OCI-LY3 (cell line): ENCODE measurements around the gene C8B.

Source experiments
- H2AFZ ChIP-seq: fragments of 200-600, 300-600 bp; shearing (Covaris generic); 2 replicates; pipeline ENCODE4 v1.6.0; 2014; ENCODE audit warnings: antibody characterized with exemption, low read depth, low read length
- H3K27ac ChIP-seq: fragments of 200-600, 300-600 bp; sonication (generic); 2 replicates; pipeline ENCODE4 v1.5.1; 2014; ENCODE audit warnings: mild to moderate bottlenecking, low read length, moderate library complexity, mixed read lengths
- H3K27me3 ChIP-seq: fragments of 200-600, 300-600 bp; sonication (generic); 2 replicates; pipeline ENCODE4 v1.6.1; 2014; ENCODE audit warnings: low read depth, low read length, mixed read lengths
- H3K36me3 ChIP-seq: fragments of 200-600, 300-600 bp; sonication (generic); replicated peaks from 2 replicates; pipeline ENCODE3; 2014; ENCODE audit warnings: low read depth, low read length, mixed read lengths
- H3K4me1 ChIP-seq: fragments of 300-600, 200-600 bp; sonication (generic); 2 replicates; pipeline ENCODE4 v1.6.1; 2014; ENCODE audit warnings: low read length, mixed read lengths
- H3K4me2 ChIP-seq: fragments of 200-600, 300-600 bp; sonication (generic); 2 replicates; pipeline ENCODE4 v1.6.1; 2014; ENCODE audit warnings: low read length, mixed read lengths
- H3K4me3 ChIP-seq: fragments of 300-600, 200-600 bp; sonication (generic); 2 replicates; pipeline ENCODE4 v1.5.1; 2014; ENCODE audit warnings: antibody characterized with exemption, mild to moderate bottlenecking, low read length, moderate library complexity
- H3K79me2 ChIP-seq: fragments of 300-600, 200-600 bp; shearing (Covaris generic); 2 replicates; pipeline ENCODE4 v1.6.1; 2014; ENCODE audit warnings: mild to moderate bottlenecking, low read length, mixed read lengths
- H3K9ac ChIP-seq: fragments of 300-600, 200-600 bp; shearing (Covaris generic); 2 replicates; pipeline ENCODE4 v1.6.0; 2014; ENCODE audit warnings: mild to moderate bottlenecking, low read length, moderate library complexity
- H3K9me3 ChIP-seq: fragments of 200-600, 300-600 bp; shearing (Covaris generic); 2 replicates; pipeline ENCODE4 v1.6.1; 2014; ENCODE audit warnings: low read length, mixed read lengths; ENCODE audit not compliant: insufficient read depth
- H4K20me1 ChIP-seq: fragments of 200-600, 300-600 bp; sonication (generic); 2 replicates; pipeline ENCODE4 v1.6.1; 2016; ENCODE audit warnings: low read length, mixed read lengths; ENCODE audit not compliant: insufficient read depth
- CTCF ChIP-seq: fragments of 200-600, 300-600 bp; sonication (generic); IDR thresholded peaks from 2 replicates; pipeline ENCODE4 v1.5.1; 2014; ENCODE audit warnings: antibody characterized with exemption, low read length, low read depth
- EZH2phosphoT487 ChIP-seq: fragments of 200-600 bp; shearing (Covaris generic); IDR thresholded peaks from 2 replicates; pipeline ENCODE4 v1.6.1; 2018; ENCODE audit warnings: antibody characterized with exemption, mixed run types, low read depth

The C8B gene

GRCh38 chr1:56973923-56974742 lies 8.3 kb upstream of the C8B start:
- Histone ChIP-seq H3K79me2 (no peaks in the 10 kb centered on the region), H3K4me2 (no peak overlapping the region), H4K20me1 (no peaks in the 10 kb centered on the region), H3K9me3 (no peaks in the 10 kb centered on the region), H3K9ac (no peak overlapping the region), H3K27me3 (no peaks in the 10 kb centered on the region), H3K4me1 (no peaks in the 10 kb centered on the region), H3K4me3 (no peak overlapping the region), H2AFZ (no peak overlapping the region), H3K27ac (no peak overlapping the region), H3K36me3 (no peaks in the 10 kb centered on the region)
- TF ChIP-seq CTCF (no peak), EZH2phosphoT487 (no peak)

- no peaks in the 10 kb centered on the region for H3K4me1 ChIP-seq
- no peaks in the 10 kb centered on the region for H3K36me3 ChIP-seq
- no peak overlapping the region for H3K27ac ChIP-seq
- H4K20me1 ChIP-seq = no peaks in the 10 kb centered on the region
- no peak overlapping the region for H3K9ac ChIP-seq
- no peaks in the 10 kb centered on the region for H3K79me2 ChIP-seq
- no peaks in the 10 kb centered on the region for H3K9me3 ChIP-seq
- no peak for TF ChIP-seq EZH2phosphoT487
- TF ChIP-seq CTCF = no peak
- no peaks in the 10 kb centered on the region for H3K27me3 ChIP-seq
- no peak overlapping the region for H3K4me3 ChIP-seq
- no peak overlapping the region for H3K4me2 ChIP-seq
- no peak overlapping the region for H2AFZ ChIP-seq
Observed at GRCh38 chr1:56972976-56973375, 7.2 kb upstream of the C8B start.

- Histone ChIP-seq H3K9me3 (no peaks in the 10 kb centered on the region), H3K4me1 (no peaks in the 10 kb centered on the region), H3K36me3 (no peaks in the 10 kb centered on the region), H3K4me2 (no peak overlapping the region), H3K27ac (no peak overlapping the region), H4K20me1 (no peaks in the 10 kb centered on the region), H3K27me3 (no peaks in the 10 kb centered on the region), H3K9ac (no peak overlapping the region), H3K79me2 (no peaks in the 10 kb centered on the region), H3K4me3 (no peak overlapping the region), H2AFZ (no peak overlapping the region)
- TF ChIP-seq CTCF = no peak
- no peak for TF ChIP-seq EZH2phosphoT487
Observed at GRCh38 chr1:56970280-56970679, 4.5 kb upstream of the C8B start.

- Histone ChIP-seq H3K27me3 (no peaks in the 10 kb centered on the region), H3K4me2 (no peak overlapping the region), H3K4me1 (no peaks in the 10 kb centered on the region), H4K20me1 (no peaks in the 10 kb centered on the region), H3K79me2 (no peaks in the 10 kb centered on the region), H3K27ac (no peak overlapping the region), H3K36me3 (no peaks in the 10 kb centered on the region), H2AFZ (no peak overlapping the region), H3K4me3 (no peak overlapping the region), H3K9me3 (no peaks in the 10 kb centered on the region), H3K9ac (no peak overlapping the region)
- no peak for TF ChIP-seq CTCF
- no peak for TF ChIP-seq EZH2phosphoT487
Observed at GRCh38 chr1:56968878-56969495, 3.2 kb upstream of the C8B start.
